Neural progenitor cell (in vitro differentiated cells): ENCODE data around the gene CATSPERZ.

Source experiments
- EZH2phosphoT487 ChIP-seq: fragments of 200-600 bp; sonication (generic); IDR thresholded peaks from 2 replicates; pipeline ENCODE4 v1.6.1; 2017; ENCODE audit warnings: antibody characterized with exemption
- TF ChIP-seq, protein P1 (sequence below): fragments of 200-600 bp; sonication (generic); IDR thresholded peaks from 2 replicates; pipeline ENCODE4 v1.5.1; 2017; ENCODE audit warnings: antibody characterized with exemption, mild to moderate bottlenecking

DNA sequence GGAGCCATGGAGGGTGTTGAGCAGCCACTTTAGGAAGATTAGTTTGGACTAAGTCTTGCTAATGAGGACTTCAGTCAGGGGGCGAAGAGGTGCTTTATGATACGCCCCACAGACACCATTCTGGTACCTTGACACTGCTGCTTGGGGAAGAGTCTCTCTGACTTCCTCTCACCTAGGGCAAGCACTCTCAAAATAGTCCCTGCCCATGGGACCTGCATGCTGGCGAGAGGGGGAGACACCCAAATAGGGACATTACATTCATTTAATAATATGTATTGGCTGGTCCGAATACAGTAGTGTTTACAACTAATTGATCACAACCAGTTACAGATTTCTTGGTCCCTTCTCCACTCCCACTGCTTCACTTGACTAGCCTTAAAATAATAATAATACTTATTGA is 4.4 kb upstream of the CATSPERZ start:
- TF ChIP-seq, protein P1, sequence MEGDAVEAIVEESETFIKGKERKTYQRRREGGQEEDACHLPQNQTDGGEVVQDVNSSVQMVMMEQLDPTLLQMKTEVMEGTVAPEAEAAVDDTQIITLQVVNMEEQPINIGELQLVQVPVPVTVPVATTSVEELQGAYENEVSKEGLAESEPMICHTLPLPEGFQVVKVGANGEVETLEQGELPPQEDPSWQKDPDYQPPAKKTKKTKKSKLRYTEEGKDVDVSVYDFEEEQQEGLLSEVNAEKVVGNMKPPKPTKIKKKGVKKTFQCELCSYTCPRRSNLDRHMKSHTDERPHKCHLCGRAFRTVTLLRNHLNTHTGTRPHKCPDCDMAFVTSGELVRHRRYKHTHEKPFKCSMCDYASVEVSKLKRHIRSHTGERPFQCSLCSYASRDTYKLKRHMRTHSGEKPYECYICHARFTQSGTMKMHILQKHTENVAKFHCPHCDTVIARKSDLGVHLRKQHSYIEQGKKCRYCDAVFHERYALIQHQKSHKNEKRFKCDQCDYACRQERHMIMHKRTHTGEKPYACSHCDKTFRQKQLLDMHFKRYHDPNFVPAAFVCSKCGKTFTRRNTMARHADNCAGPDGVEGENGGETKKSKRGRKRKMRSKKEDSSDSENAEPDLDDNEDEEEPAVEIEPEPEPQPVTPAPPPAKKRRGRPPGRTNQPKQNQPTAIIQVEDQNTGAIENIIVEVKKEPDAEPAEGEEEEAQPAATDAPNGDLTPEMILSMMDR: no peak
- TF ChIP-seq EZH2phosphoT487: no peak
